Endothelial cell (in vitro differentiated cells): ENCODE measurements around the gene ZBP1. TPM values are rescaled to one million over a fixed set of nuclear protein-coding genes. Genes with fewer than 3 reads are reported as not detected.

ENCODE experiments used
- DNase-seq: peaks from one replicate; pipeline ENCODE4 v3.0.0; 2021; ENCODE audit warnings: low spot score
- H3K27ac Mint-ChIP-seq: one replicate; pipeline ENCODE4 v1.8.0; 2021; ENCODE audit warnings: mixed read lengths, inconsistent platforms; ENCODE audit not compliant: unreplicated experiment
- H3K27me3 Mint-ChIP-seq: one replicate; pipeline ENCODE4 v1.8.0; 2021; ENCODE audit warnings: mild to moderate bottlenecking, moderate library complexity, mixed read lengths, inconsistent platforms; ENCODE audit not compliant: unreplicated experiment
- H3K36me3 Mint-ChIP-seq: one replicate; pipeline ENCODE4 v1.8.0; 2021; ENCODE audit warnings: mild to moderate bottlenecking, low read depth, mixed read lengths, inconsistent platforms; ENCODE audit not compliant: unreplicated experiment
- H3K4me1 Mint-ChIP-seq: one replicate; pipeline ENCODE4 v1.8.0; 2021; ENCODE audit warnings: mild to moderate bottlenecking, mixed read lengths, inconsistent platforms; ENCODE audit not compliant: unreplicated experiment
- H3K4me3 Mint-ChIP-seq: one replicate; pipeline ENCODE4 v1.8.0; 2021; ENCODE audit warnings: mild to moderate bottlenecking, mixed read lengths, inconsistent platforms; ENCODE audit not compliant: unreplicated experiment
- H3K9me3 Mint-ChIP-seq: one replicate; pipeline ENCODE4 v1.8.0; 2021; ENCODE audit warnings: mixed read lengths, inconsistent platforms; ENCODE audit not compliant: unreplicated experiment
- total RNA-seq: library from RNA; stranded (reverse); fragmentation: NEBNext Ultra II Directional; extraction: Animal tissue kit (Norgen Biotek cat#: 25700); gene quantifications from one replicate; pipeline ENCODE4 v1.2.1, GENCODE V29; 2021; ENCODE audit not compliant: unreplicated experiment
- TF ChIP-seq, protein P1 (sequence below): fragments of 200-600 bp; sonication (generic); IDR thresholded peaks from one replicate; pipeline ENCODE4 v1.5.0; 2021; ENCODE audit warnings: antibody characterized with exemption; ENCODE audit not compliant: unreplicated experiment

The ZBP1 gene
- total RNA-seq, 1 donor from 2014 or later, result not detected

GRCh38 chr20:57611586-57612311, 8.5 kb downstream of the ZBP1 start:
- Mint-ChIP-seq H3K4me3 (no peak overlapping the region), H3K9me3 (no peaks in the 10 kb centered on the region), H3K27ac (no peak overlapping the region), H3K4me1 (no peaks in the 10 kb centered on the region), H3K27me3 (peaks cover 5% of the 10 kb centered on the region), H3K36me3 (peaks cover 2% of the 10 kb centered on the region)
- no peak for DNase-seq
- TF ChIP-seq, protein P1, sequence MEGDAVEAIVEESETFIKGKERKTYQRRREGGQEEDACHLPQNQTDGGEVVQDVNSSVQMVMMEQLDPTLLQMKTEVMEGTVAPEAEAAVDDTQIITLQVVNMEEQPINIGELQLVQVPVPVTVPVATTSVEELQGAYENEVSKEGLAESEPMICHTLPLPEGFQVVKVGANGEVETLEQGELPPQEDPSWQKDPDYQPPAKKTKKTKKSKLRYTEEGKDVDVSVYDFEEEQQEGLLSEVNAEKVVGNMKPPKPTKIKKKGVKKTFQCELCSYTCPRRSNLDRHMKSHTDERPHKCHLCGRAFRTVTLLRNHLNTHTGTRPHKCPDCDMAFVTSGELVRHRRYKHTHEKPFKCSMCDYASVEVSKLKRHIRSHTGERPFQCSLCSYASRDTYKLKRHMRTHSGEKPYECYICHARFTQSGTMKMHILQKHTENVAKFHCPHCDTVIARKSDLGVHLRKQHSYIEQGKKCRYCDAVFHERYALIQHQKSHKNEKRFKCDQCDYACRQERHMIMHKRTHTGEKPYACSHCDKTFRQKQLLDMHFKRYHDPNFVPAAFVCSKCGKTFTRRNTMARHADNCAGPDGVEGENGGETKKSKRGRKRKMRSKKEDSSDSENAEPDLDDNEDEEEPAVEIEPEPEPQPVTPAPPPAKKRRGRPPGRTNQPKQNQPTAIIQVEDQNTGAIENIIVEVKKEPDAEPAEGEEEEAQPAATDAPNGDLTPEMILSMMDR, result no peak

DNA sequence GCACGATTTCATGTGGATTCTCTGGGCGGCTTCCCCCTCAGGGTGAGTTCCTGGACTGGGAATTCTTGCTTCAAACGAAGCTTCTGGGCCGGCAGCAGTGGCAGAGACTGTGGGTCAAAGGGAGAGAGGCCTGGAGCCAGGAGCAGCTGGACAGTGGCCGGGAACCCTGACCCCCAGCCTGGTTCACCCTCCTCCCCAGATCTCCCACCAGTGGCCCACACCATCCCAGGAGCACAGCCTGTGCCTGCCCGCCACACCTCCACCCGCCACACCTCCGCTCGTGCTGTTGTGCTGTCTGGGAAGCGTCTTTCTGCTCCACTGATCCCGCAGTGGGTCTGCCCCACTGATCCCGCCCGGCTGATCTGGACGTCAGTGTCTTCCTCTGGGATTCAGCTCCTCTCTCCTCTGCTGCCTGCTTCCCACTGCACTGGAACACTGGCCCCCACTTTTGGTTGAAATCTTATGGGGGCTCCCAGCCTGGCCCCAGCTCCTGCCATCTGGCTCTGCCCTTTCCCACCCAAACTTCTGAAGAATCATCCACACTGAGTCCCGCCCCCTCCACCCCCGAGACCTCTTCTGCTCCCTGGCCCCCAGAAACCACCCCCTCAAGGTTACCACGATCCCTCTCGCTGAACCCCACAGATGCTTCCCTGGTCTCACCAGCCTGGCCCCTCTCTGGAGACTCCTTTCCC, 9.8 kb downstream of the ZBP1 start:
- Mint-ChIP-seq H3K36me3 (peaks cover 2% of the 10 kb centered on the region), H3K27ac (no peak overlapping the region), H3K27me3 (peaks cover 5% of the 10 kb centered on the region), H3K9me3 (no peaks in the 10 kb centered on the region), H3K4me3 (no peak overlapping the region), H3K4me1 (peaks cover 4% of the 10 kb centered on the region)
- DNase-seq, result no peak
- TF ChIP-seq, protein P1, result no peak

GRCh38 chr20:57609842-57610167, 10.4 kb downstream of the ZBP1 start:
- peaks cover 5% of the 10 kb centered on the region for H3K27me3 Mint-ChIP-seq

GRCh38 chr20:57609086-57609841, 11.0 kb downstream of the ZBP1 start:
- peaks cover 2% of the 10 kb centered on the region for H3K36me3 Mint-ChIP-seq
- no peak overlapping the region for H3K27ac Mint-ChIP-seq
- no peaks in the 10 kb centered on the region for H3K9me3 Mint-ChIP-seq
- no peak overlapping the region for H3K4me3 Mint-ChIP-seq
- DNase-seq, result no peak
- TF ChIP-seq, protein P1, result no peak
- H3K27me3 Mint-ChIP-seq, result peaks cover 5% of the 10 kb centered on the region
- peaks cover 12% of the 10 kb centered on the region for H3K4me1 Mint-ChIP-seq

More at GRCh38 chr20:57609842-57610167, 10.4 kb downstream of the ZBP1 start:
- Mint-ChIP-seq H3K4me1 (peaks cover 8% of the 10 kb centered on the region), H3K4me3 (no peak overlapping the region), H3K36me3 (peaks cover 2% of the 10 kb centered on the region), H3K27ac (no peak overlapping the region), H3K9me3 (no peaks in the 10 kb centered on the region)
- no peak for DNase-seq
- TF ChIP-seq, protein P1, result no peak
